ENCODE data around the gene BRWD1.
A peak's percentile ranks its signal among the peaks of the same experiment; 100 is the strongest.
"Not testable (repeated sequence)": the region's sequence is repeated elsewhere in the genome, so short reads cannot be mapped to it uniquely, and the experiment has no call there.

The BRWD1 gene

GRCh38 chr21:39173716-39174680 lies 139.4 kb downstream of the BRWD1 start:
- no peak for DNase-seq (ENCODE audit: low spot score)

- no peak for DNase-seq (ENCODE audit: low spot score)
Observed at GRCh38 chr21:39169906-39170305, 143.5 kb downstream of the BRWD1 start.

GRCh38 chr21:39168800-39169199 lies 144.6 kb downstream of the BRWD1 start:
- DNase-seq (ENCODE audit: low spot score), result no peak

GRCh38 chr21:39164523-39164922 lies 148.9 kb downstream of the BRWD1 start:
- no peak for DNase-seq (ENCODE audit: low spot score)

- DNase-seq (ENCODE audit: low spot score), result no peak
Observed at GRCh38 chr21:39161064-39161463, 152.4 kb downstream of the BRWD1 start.

- no peak for DNase-seq (ENCODE audit: low spot score)
Observed at GRCh38 chr21:39159342-39160063, 153.9 kb downstream of the BRWD1 start.

- DNase-seq (ENCODE audit: low spot score), result not testable (repeated sequence)
Observed at GRCh38 chr21:39157241-39157640, 156.2 kb downstream of the BRWD1 start.

- DNase-seq (ENCODE audit: low spot score), result no peak
Observed at GRCh38 chr21:39156024-39156423, 157.4 kb downstream of the BRWD1 start.

- no peak for DNase-seq (ENCODE audit: low spot score)
Observed at GRCh38 chr21:39155578-39155977, 157.9 kb downstream of the BRWD1 start.

- peak; percentile 12 for DNase-seq (ENCODE audit: low spot score)
Observed at GRCh38 chr21:39153842-39154241, 159.6 kb downstream of the BRWD1 start.

GRCh38 chr21:39153373-39153772 lies 160.1 kb downstream of the BRWD1 start:
- DNase-seq (ENCODE audit: low spot score), result peak; percentile 20

GRCh38 chr21:39152271-39152670 lies 161.2 kb downstream of the BRWD1 start:
- no peak for DNase-seq (ENCODE audit: low spot score)

GRCh38 chr21:39150877-39151276 lies 162.6 kb downstream of the BRWD1 start:
- DNase-seq (ENCODE audit: low spot score), result no peak

GRCh38 chr21:39150316-39150715 lies 163.1 kb downstream of the BRWD1 start:
- DNase-seq (ENCODE audit: low spot score), result no peak

GRCh38 chr21:39149882-39150281 lies 163.6 kb downstream of the BRWD1 start:
- DNase-seq (ENCODE audit: low spot score), result peak; percentile 68

- DNase-seq (ENCODE audit: low spot score), result no peak
Observed at GRCh38 chr21:39148975-39149374, 164.5 kb downstream of the BRWD1 start.

- DNase-seq (ENCODE audit: low spot score), result peak; percentile 14
Observed at GRCh38 chr21:39144191-39144590, 169.2 kb downstream of the BRWD1 start.

- no peak for DNase-seq (ENCODE audit: low spot score)
Observed at GRCh38 chr21:39142972-39143371, 170.5 kb downstream of the BRWD1 start.

- no peak for DNase-seq (ENCODE audit: low spot score)
Observed at GRCh38 chr21:39141502-39141901, 171.9 kb downstream of the BRWD1 start.

- peak; percentile 6 for DNase-seq (ENCODE audit: low spot score)
Observed at GRCh38 chr21:39137248-39138178, 175.9 kb downstream of the BRWD1 start.

GRCh38 chr21:39136711-39137110 lies 176.7 kb downstream of the BRWD1 start:
- DNase-seq (ENCODE audit: low spot score), result no peak

- not testable (repeated sequence) for DNase-seq (ENCODE audit: low spot score)
Observed at GRCh38 chr21:39136138-39136537, 177.3 kb downstream of the BRWD1 start.
